A673 (cell line): ENCODE measurements around the gene GALNT14. TPM values are rescaled to one million over a fixed set of nuclear protein-coding genes. Genes with fewer than 3 reads are reported as not detected.

Source experiments
- BruUV-seq: library from RNA; stranded (reverse); fragments of 400-500 nt; replicated peaks from 2 replicates; lab custom pipeline; 2021; lab: Mats Ljungman, UMichigan
- CTCF ChIA-PET: fragments of 300-600 bp; sonication (Branson Sonifier 250); formaldehyde crosslinking; loops from one replicate; lab custom pipeline; 2022; ENCODE audit warnings: antibody characterized with exemption; lab: Charles Lee
- POLR2A ChIA-PET: fragments of 300-600 bp; sonication (Branson Sonifier 250); formaldehyde crosslinking; loops from one replicate; lab custom pipeline; 2022; ENCODE audit warnings: antibody characterized with exemption; ENCODE audit not compliant: low non-redundant PET; lab: Charles Lee
- DNase-seq: peaks from one replicate; pipeline ENCODE4 v3.0.0-alpha.2; 2015; ENCODE audit warnings: low spot score
- H3K27ac ChIP-seq: fragments of 200-600 bp; sonication (generic); 2 replicates; pipeline ENCODE4 v1.5.1; 2016; ENCODE audit warnings: mixed run types, low read depth, mild to moderate bottlenecking, mixed read lengths, antibody characterized with exemption, low read length; ENCODE audit not compliant: poor library complexity, severe bottlenecking
- H3K27me3 ChIP-seq: fragments of 200-600 bp; sonication (generic); replicated peaks from 2 replicates; pipeline ENCODE4 v1.6.1; 2017; ENCODE audit warnings: mixed run types, low read depth, mild to moderate bottlenecking, mixed read lengths, antibody characterized with exemption, low read length; ENCODE audit not compliant: insufficient read depth, poor library complexity
- H3K36me3 ChIP-seq: fragments of 200-600 bp; sonication (generic); 2 replicates; pipeline ENCODE4 v1.6.1; 2016; ENCODE audit warnings: mixed run types, mild to moderate bottlenecking, mixed read lengths, antibody characterized with exemption, low read length; ENCODE audit not compliant: insufficient read depth, poor library complexity, severe bottlenecking
- H3K4me1 ChIP-seq: fragments of 200-600 bp; sonication (generic); 2 replicates; pipeline ENCODE4 v1.6.1; 2017; ENCODE audit warnings: mixed run types, mild to moderate bottlenecking, mixed read lengths, antibody characterized with exemption, low read length; ENCODE audit not compliant: insufficient read depth, poor library complexity, severe bottlenecking
- H3K4me3 ChIP-seq: fragments of 200-600 bp; sonication (generic); 2 replicates; pipeline ENCODE4 v1.5.1; 2016; ENCODE audit warnings: low read depth, mixed run types, mild to moderate bottlenecking, mixed read lengths, low read length; ENCODE audit not compliant: poor library complexity, severe bottlenecking
- H3K9me3 ChIP-seq: fragments of 200-600 bp; sonication (generic); 2 replicates; pipeline ENCODE4 v1.6.1; 2016; ENCODE audit warnings: mixed run types, low read depth, mild to moderate bottlenecking, mixed read lengths, antibody characterized with exemption, low read length; ENCODE audit not compliant: poor library complexity, severe bottlenecking
- EZH2 ChIP-seq: fragments of 200-600 bp; sonication (generic); IDR thresholded peaks from 2 replicates; pipeline ENCODE4 v1.6.1; 2017; ENCODE audit warnings: borderline replicate concordance, low read depth, mild to moderate bottlenecking, mixed read lengths, antibody characterized with exemption, low read length; ENCODE audit not compliant: poor library complexity, severe bottlenecking
- intact Hi-C: fragments of 100-400 bp; cut with micrococcal nuclease; formaldehyde crosslinking; loops from one replicate; pipeline ENCODE4 v1.10.0; 2022; ENCODE audit not compliant: unreplicated experiment
- total RNA-seq: library from RNA; stranded (reverse); gene quantifications from 2 replicates; pipeline ENCODE4 v1.2.3, GENCODE V29; 2021
- TF ChIP-seq, protein P1 (sequence below): fragments of 300-800, 200-600 bp; sonication (generic); conservative IDR thresholded peaks from 2 replicates; pipeline ENCODE4 v1.5.1; 2017; ENCODE audit warnings: low read depth, mild to moderate bottlenecking, antibody characterized with exemption, low read length, moderate library complexity, mixed read lengths

The GALNT14 gene
- total RNA-seq, 1 experiment from 2014 or later, result 9.7 TPM

GRCh38 chr2:30940839-30941238, 197.4 kb downstream of the GALNT14 start:
- no peak for DNase-seq
- H3K4me3 ChIP-seq, result no peak overlapping the region
- no peaks in the 10 kb centered on the region for H3K27me3 ChIP-seq
- TF ChIP-seq, protein P1, sequence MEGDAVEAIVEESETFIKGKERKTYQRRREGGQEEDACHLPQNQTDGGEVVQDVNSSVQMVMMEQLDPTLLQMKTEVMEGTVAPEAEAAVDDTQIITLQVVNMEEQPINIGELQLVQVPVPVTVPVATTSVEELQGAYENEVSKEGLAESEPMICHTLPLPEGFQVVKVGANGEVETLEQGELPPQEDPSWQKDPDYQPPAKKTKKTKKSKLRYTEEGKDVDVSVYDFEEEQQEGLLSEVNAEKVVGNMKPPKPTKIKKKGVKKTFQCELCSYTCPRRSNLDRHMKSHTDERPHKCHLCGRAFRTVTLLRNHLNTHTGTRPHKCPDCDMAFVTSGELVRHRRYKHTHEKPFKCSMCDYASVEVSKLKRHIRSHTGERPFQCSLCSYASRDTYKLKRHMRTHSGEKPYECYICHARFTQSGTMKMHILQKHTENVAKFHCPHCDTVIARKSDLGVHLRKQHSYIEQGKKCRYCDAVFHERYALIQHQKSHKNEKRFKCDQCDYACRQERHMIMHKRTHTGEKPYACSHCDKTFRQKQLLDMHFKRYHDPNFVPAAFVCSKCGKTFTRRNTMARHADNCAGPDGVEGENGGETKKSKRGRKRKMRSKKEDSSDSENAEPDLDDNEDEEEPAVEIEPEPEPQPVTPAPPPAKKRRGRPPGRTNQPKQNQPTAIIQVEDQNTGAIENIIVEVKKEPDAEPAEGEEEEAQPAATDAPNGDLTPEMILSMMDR, result no peak
- TF ChIP-seq EZH2, result no peak
- intact Hi-C loops, result no loop called here
- no peak overlapping the region for H3K27ac ChIP-seq
- no peaks in the 10 kb centered on the region for H3K4me1 ChIP-seq
- ChIA-PET CTCF (no interaction called here), POLR2A (no interaction called here)
- H3K9me3 ChIP-seq, result no peaks in the 10 kb centered on the region
- no TSS peak for BruUV-seq
- no peaks in the 10 kb centered on the region for H3K36me3 ChIP-seq

DNA sequence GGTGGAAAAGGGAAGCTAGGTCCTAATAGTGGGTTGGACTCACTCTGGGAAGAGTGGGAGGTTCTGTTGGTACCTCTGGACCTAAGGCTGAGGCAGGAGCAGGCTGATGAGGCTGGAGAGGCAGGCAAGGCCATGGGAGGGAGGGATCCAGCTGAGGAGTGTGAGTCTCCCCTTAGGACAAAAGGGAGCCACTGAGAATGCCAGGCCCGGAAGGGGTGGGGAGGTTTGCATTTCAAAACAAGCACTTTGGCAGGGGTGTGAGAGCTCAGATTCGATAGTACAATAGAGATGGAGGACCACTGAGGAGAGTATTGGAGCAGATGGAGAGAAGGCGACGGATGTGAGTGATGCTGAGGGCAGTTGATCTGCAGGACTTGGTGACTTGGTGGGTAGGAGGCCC, 198.9 kb downstream of the GALNT14 start:
- no peak for DNase-seq
- no TSS peak for BruUV-seq
- POLR2A ChIA-PET, result no interaction called here
- Histone ChIP-seq H3K27me3 (no peaks in the 10 kb centered on the region), H3K4me3 (no peak overlapping the region), H3K36me3 (no peaks in the 10 kb centered on the region), H3K4me1 (no peaks in the 10 kb centered on the region), H3K27ac (no peak overlapping the region), H3K9me3 (no peaks in the 10 kb centered on the region)
- CTCF ChIA-PET, result no interaction called here
- no peak for TF ChIP-seq EZH2
- TF ChIP-seq, protein P1, result no peak
- intact Hi-C loops, result no loop called here

DNA sequence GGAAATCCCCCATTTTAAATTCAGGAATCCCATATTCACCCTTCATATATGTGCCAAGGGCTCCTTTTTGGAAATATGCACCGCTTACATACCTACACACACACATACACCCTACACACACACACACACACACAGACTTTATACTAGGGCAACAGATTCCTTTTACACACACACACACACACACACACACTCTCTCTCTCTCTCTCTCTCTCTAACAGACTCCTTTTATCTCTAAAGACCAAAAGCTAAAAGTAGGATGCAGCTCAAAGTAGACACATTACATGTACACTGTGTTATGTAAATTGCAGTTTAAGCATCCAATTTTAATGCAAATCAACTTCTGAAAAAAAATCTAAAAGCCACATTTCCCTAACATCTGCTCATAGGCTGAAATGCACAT, 200.0 kb downstream of the GALNT14 start:
- no TSS peak for BruUV-seq
- CTCF ChIA-PET, result no interaction called here
- POLR2A ChIA-PET, result no interaction called here

More for the DNA sequence above, 200.0 kb downstream of the GALNT14 start:
- TF ChIP-seq EZH2, result no peak
- TF ChIP-seq, protein P1, result no peak
- no peaks in the 10 kb centered on the region for H3K4me1 ChIP-seq
- H3K9me3 ChIP-seq, result no peaks in the 10 kb centered on the region
- no peak for DNase-seq
- no peak overlapping the region for H3K27ac ChIP-seq
- no peak overlapping the region for H3K4me3 ChIP-seq
- intact Hi-C loops, result no loop called here
- H3K27me3 ChIP-seq, result no peaks in the 10 kb centered on the region
- H3K36me3 ChIP-seq, result no peaks in the 10 kb centered on the region
